ENCODE results near the gene LOXL3. TPM values are rescaled to one million over a fixed set of nuclear protein-coding genes. Genes with fewer than 3 reads are reported as not detected.

Gene LOXL3
- total RNA-seq, 1 experiment from 2014 or later, result 5.8 TPM

- Histone ChIP-seq H3K4me2 (ENCODE audit: low read length) (no peak overlapping the region), H3K9ac (ENCODE audit: low read length) (no peak overlapping the region), H3K4me3 (ENCODE audit: low read length) (no peak overlapping the region), H4K20me1 (ENCODE audit: low read length) (no peaks in the 10 kb centered on the region), H3K4me1 (ENCODE audit: insufficient read depth, low read length) (peaks cover 10% of the 10 kb centered on the region), H3K27me3 (ENCODE audit: low read length) (no peaks in the 10 kb centered on the region), H3K36me3 (ENCODE audit: low read depth, low read length) (no peaks in the 10 kb centered on the region), H3K9me2 (replicated peaks; ENCODE audit: low read length) (no peaks in the 10 kb centered on the region), H3F3A (ENCODE audit: low read length, unreplicated experiment) (peaks cover 4% of the 10 kb centered on the region), H3K79me2 (ENCODE audit: low read length) (no peaks in the 10 kb centered on the region), H3K27ac (ENCODE audit: low read length) (no peak overlapping the region), H3K9me3 (ENCODE audit: low read length) (no peaks in the 10 kb centered on the region), H2AFZ (ENCODE audit: low read length) (no peak overlapping the region)
- TF ChIP-seq EZH2 (IDR thresholded peaks at IDR 0.05; ENCODE audit: low read length, unreplicated experiment) (no peak), CTCF (conservative IDR thresholded peaks at IDR 0.05; ENCODE audit: low read depth, low read length) (no peak), EZH2phosphoT487 (IDR thresholded peaks at IDR 0.05; ENCODE audit: borderline replicate concordance, low read length) (no peak)
- ChIA-PET POLR2A (ENCODE audit: unreplicated experiment) (interaction anchor here (0.6 kb wide), 1 partner anchor 47 kb away, joined by 3 read pairs; the partner anchor contains the start of gene HTRA2), CTCF (no interaction called here)
- ATAC-seq (no peak), DNase-seq (no peak)
- no TSS peak for BruUV-seq (replicated peaks)
- intact Hi-C loops (cut with micrococcal nuclease), result no loop called here
These were observed 23.1 kb upstream of the LOXL3 start for GRCh38 chr2:74576863-74577229.

- ATAC-seq, result no peak
- H3K9me2 ChIP-seq (replicated peaks; ENCODE audit: low read length), result no peaks in the 10 kb centered on the region
- TF ChIP-seq EZH2phosphoT487 (IDR thresholded peaks at IDR 0.05; ENCODE audit: borderline replicate concordance, low read length), result no peak
- no peak for TF ChIP-seq EZH2 (IDR thresholded peaks at IDR 0.05; ENCODE audit: low read length, unreplicated experiment)
- TF ChIP-seq CTCF (conservative IDR thresholded peaks at IDR 0.05; ENCODE audit: low read depth, low read length), result no peak
- H3K9me3 ChIP-seq (ENCODE audit: low read length), result no peaks in the 10 kb centered on the region
- no TSS peak for BruUV-seq (replicated peaks)
- intact Hi-C loops (cut with micrococcal nuclease), result no loop called here
- DNase-seq, result no peak
- no peak overlapping the region for H2AFZ ChIP-seq (ENCODE audit: low read length)
- no peaks in the 10 kb centered on the region for H4K20me1 ChIP-seq (ENCODE audit: low read length)
- H3K79me2 ChIP-seq (ENCODE audit: low read length), result no peaks in the 10 kb centered on the region
- no peaks in the 10 kb centered on the region for H3K27me3 ChIP-seq (ENCODE audit: low read length)
- no peak overlapping the region for H3K9ac ChIP-seq (ENCODE audit: low read length)
- H3K27ac ChIP-seq (ENCODE audit: low read length), result no peak overlapping the region
- ChIA-PET CTCF (no interaction called here), POLR2A (ENCODE audit: unreplicated experiment) (no interaction called here)
- H3K4me1 ChIP-seq (ENCODE audit: insufficient read depth, low read length), result peaks cover 10% of the 10 kb centered on the region
- no peak overlapping the region for H3K4me2 ChIP-seq (ENCODE audit: low read length)
- peaks cover 4% of the 10 kb centered on the region for H3F3A ChIP-seq (ENCODE audit: low read length, unreplicated experiment)
- no peaks in the 10 kb centered on the region for H3K36me3 ChIP-seq (ENCODE audit: low read depth, low read length)
- H3K4me3 ChIP-seq (ENCODE audit: low read length), result no peak overlapping the region
These were observed 22.6 kb upstream of the LOXL3 start for GRCh38 chr2:74576211-74576862.

DNA sequence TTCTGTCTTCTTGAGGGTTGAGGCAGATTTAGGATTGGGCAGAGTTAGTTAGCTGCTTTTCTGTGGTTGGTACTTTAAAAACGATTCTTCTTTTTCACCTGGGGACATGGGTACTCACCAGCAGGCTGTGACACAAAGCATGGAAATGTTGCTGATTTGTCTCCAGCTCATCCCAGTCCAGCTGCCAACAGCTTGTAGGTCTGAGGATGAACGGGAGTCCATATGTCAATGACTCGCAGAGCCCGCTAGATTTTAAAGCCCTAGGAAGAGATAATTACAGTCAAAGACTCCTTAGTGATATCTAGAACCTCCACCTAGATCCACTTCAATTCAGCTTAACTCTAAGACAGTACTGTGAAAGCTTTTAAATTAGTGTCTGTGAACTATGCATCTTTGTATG lies 21.6 kb upstream of the LOXL3 start:
- ChIA-PET POLR2A (ENCODE audit: unreplicated experiment) (no interaction called here), CTCF (no interaction called here)
- no peaks in the 10 kb centered on the region for H4K20me1 ChIP-seq (ENCODE audit: low read length)
- no peak overlapping the region for H2AFZ ChIP-seq (ENCODE audit: low read length)
- no peaks in the 10 kb centered on the region for H3K9me2 ChIP-seq (replicated peaks; ENCODE audit: low read length)
- H3F3A ChIP-seq (ENCODE audit: low read length, unreplicated experiment), result peaks cover 4% of the 10 kb centered on the region
- no peak overlapping the region for H3K9ac ChIP-seq (ENCODE audit: low read length)
- BruUV-seq (replicated peaks), result no TSS peak
- H3K4me2 ChIP-seq (ENCODE audit: low read length), result no peak overlapping the region
- H3K27ac ChIP-seq (ENCODE audit: low read length), result no peak overlapping the region
- H3K36me3 ChIP-seq (ENCODE audit: low read depth, low read length), result no peaks in the 10 kb centered on the region
- TF ChIP-seq EZH2 (IDR thresholded peaks at IDR 0.05; ENCODE audit: low read length, unreplicated experiment) (no peak), CTCF (conservative IDR thresholded peaks at IDR 0.05; ENCODE audit: low read depth, low read length) (no peak), EZH2phosphoT487 (IDR thresholded peaks at IDR 0.05; ENCODE audit: borderline replicate concordance, low read length) (no peak)
- no peaks in the 10 kb centered on the region for H3K27me3 ChIP-seq (ENCODE audit: low read length)
- no peak overlapping the region for H3K4me3 ChIP-seq (ENCODE audit: low read length)
- no peak for ATAC-seq
- H3K4me1 ChIP-seq (ENCODE audit: insufficient read depth, low read length), result peaks cover 10% of the 10 kb centered on the region
- H3K9me3 ChIP-seq (ENCODE audit: low read length), result no peaks in the 10 kb centered on the region
- no peak for DNase-seq
- no peaks in the 10 kb centered on the region for H3K79me2 ChIP-seq (ENCODE audit: low read length)
- intact Hi-C loops (cut with micrococcal nuclease), result no loop called here

Measured in PC-3 (cell line).